ENCODE measurements around the gene LRRC55. TPM values are rescaled to one million over a fixed set of nuclear protein-coding genes. Genes with fewer than 3 reads are reported as not detected.

The LRRC55 gene
- total RNA-seq (2011; cell fraction: chromatin; rRNA removed; ENCODE audit: low replicate concordance): not detected in 2 replicates
- total RNA-seq (2011; cell fraction: nucleolus; rRNA removed): not detected in 2 replicates
- total RNA-seq (2011; cell fraction: nucleoplasm; rRNA removed): not detected in 2 replicates
- total RNA-seq (2014; rRNA removed) (not detected in 2 replicates), total RNA-seq (2014; rRNA removed; fragmentation: Illumina TruSeq; extraction: Trizol) (not detected in 2 replicates), total RNA-seq (2015; rRNA removed; fragmentation: Illumina TruSeq; extraction: Trizol) (not detected in 2 replicates), total RNA-seq (2021) (not detected in 2 replicates), polyA plus RNA-seq (2011; rRNA removed) (not detected in 2 replicates), polyA plus RNA-seq (2014; fragmentation: Illumina TruSeq; extraction: Trizol) (not detected in 2 replicates), polyA plus RNA-seq (2014; fragmentation: Nextera tagmentation; extraction: Ambion mirVana) (not detected), polyA plus RNA-seq (2014; rRNA removed) (not detected in 2 replicates), polyA minus RNA-seq (2011; rRNA and poly(A)+ RNA removed) (not detected in 2 replicates), Bru-seq, nascent RNA (not detected), BruChase-seq, experiment 1, labeled RNA remaining after a 2-hour chase (not detected), BruChase-seq, experiment 2, labeled RNA remaining after a 6-hour chase (percentile 9 among the genes with signal in this experiment)
- not detected in 2 replicates for polyA plus RNA-seq (2011; cell fraction: cytosol; rRNA removed)
- not detected in 2 replicates for polyA plus RNA-seq (2011; cell fraction: nucleus; rRNA removed)
- polyA plus RNA-seq (2012): not detected in 2 replicates
- not detected in 2 replicates for polyA minus RNA-seq (2011; cell fraction: cytosol; rRNA and poly(A)+ RNA removed)
- not detected in 2 replicates for polyA minus RNA-seq (2011; cell fraction: nucleus; rRNA and poly(A)+ RNA removed)
- long read RNA-seq, experiment 1: 0 reads
- long read RNA-seq, experiment 2: 0 reads
- long read RNA-seq, experiment 3: 0 reads

- ATAC-seq: no peak; the same call in 2 of the 3 replicates
- no peak for DNase-seq (ENCODE audit: extremely low read depth in 1 of 4, low spot score in 3 of 4)
- Histone ChIP-seq H2AFZ (ENCODE audit: low read depth, low read length) (no peak within 1 kb of the TSS), H3K27me3 (ENCODE audit: control insufficient read depth in 2 of 2, insufficient read depth in 2 of 2, low read length in 2 of 2) (peaks cover 17 to 37% of the 10 kb centered on the region in 2 experiments; a peak in 4 of 5 replicates), H3K79me2 (ENCODE audit: control insufficient read depth, insufficient read depth, low read length) (no peaks in the 10 kb centered on the region), H4K20me1 (replicated peaks; ENCODE audit: control insufficient read depth, insufficient read depth, low read length) (no peaks in the 10 kb centered on the region), H3K9ac (ENCODE audit: insufficient read depth in 1 of 2, low read depth in 2 of 2, low read length in 2 of 2) (peak within 1 kb of the TSS in 1 of 2 experiments; percentile 50; a peak in 1 of 4 replicates), H3K9me3 (replicated peaks; ENCODE audit: control insufficient read depth, insufficient read depth, low read depth, low read length) (no peaks in the 10 kb centered on the region), H3K4me1 (replicated peaks in 1 of 2; ENCODE audit: control insufficient read depth in 2 of 2, insufficient read depth in 2 of 2, low read length in 2 of 2) (peaks cover 0 to 8% of the 10 kb centered on the region in 2 experiments; a peak in 1 of 5 replicates), H3K4me2 (ENCODE audit: insufficient read depth, low read length) (no peak within 1 kb of the TSS), H3K4me3 (no peak within 1 kb of the TSS), H3K27ac (ENCODE audit: extremely low read depth, low read depth, low read length) (no peak within 1 kb of the TSS), H3K36me3 (ENCODE audit: control insufficient read depth, insufficient read depth, low read length) (no peaks in the 10 kb centered on the region), H3K9me1 (ENCODE audit: control insufficient read depth, insufficient read depth, low read length) (no peaks in the 10 kb centered on the region)
- in situ Hi-C loops (cut with MboI) (no loop called here), intact Hi-C loops (cut with micrococcal nuclease) (no loop called here)
- CTCF ChIA-PET (ENCODE audit: low intra/inter-chr PET ratio): no interaction called here
- TF ChIP-seq ZBTB5 (IDR thresholded peaks at IDR 0.05) (no peak), COPS2 (conservative IDR thresholded peaks at IDR 0.05) (no peak), THRB (CRISPR knock-in tag; conservative IDR thresholded peaks at IDR 0.05) (no peak), ELF4 (CRISPR knock-in tag; IDR thresholded peaks at IDR 0.05) (no peak), XRCC4 (IDR thresholded peaks at IDR 0.05; ENCODE audit: extremely low read depth, insufficient read depth, insufficient read length) (no peak)
- POLR2A ChIA-PET: interaction anchor here (0.6 to 0.7 kb wide), 2 partner anchors 26 to 337 kb away, joined by 3 read pairs; no protein-coding TSS in a partner anchor
- no peak for FAIRE-seq
- no TSS peak for BruUV-seq (replicated peaks)
- 6% methylated on average over 15 of the region's 15 CpGs for WGBS (ENCODE audit: insufficient coverage, low coverage, missing lambda C conversion rate)
These were observed at the start of gene LRRC55 for GRCh38 chr11:57181678-57182305. LRRC55 (plus strand) TSS chr11:57181953; CDS start chr11:57182023, 70 bp downstream.
